ENCODE data around the gene MIB2. TPM values are rescaled to one million over a fixed set of nuclear protein-coding genes. Genes with fewer than 3 reads are reported as not detected.

The MIB2 gene
- total and polyA plus RNA-seq, 2 donors (not counting 1 experiment from before 2014, with no cell fraction given), result 7.1 to 74.3 TPM

GRCh38 chr1:1602968-1603506, 12.3 kb upstream of the MIB2 start:
- Histone ChIP-seq H3K36me3 (ENCODE audit: control insufficient read depth, insufficient read depth, low read length) (no peaks in the 10 kb centered on the region), H3K27ac (ENCODE audit: insufficient read depth, low read length) (no peak overlapping the region), H3K4me1 (ENCODE audit: control insufficient read depth, extremely low read depth, insufficient read depth, low read length) (no peaks in the 10 kb centered on the region), H3K4me2 (ENCODE audit: extremely low read depth, insufficient read depth, low read length) (no peak overlapping the region), H3K9me3 (ENCODE audit: control insufficient read depth, insufficient read depth, low read depth, low read length) (no peaks in the 10 kb centered on the region), H3K79me2 (ENCODE audit: control insufficient read depth, insufficient read depth, low read length) (no peaks in the 10 kb centered on the region), H2AFZ (ENCODE audit: low read length) (no peak overlapping the region), H3K9ac (ENCODE audit: insufficient read depth, low read length) (no peak overlapping the region), H3K4me3 (replicated peaks in 1 of 4; ENCODE audit: control extremely low read depth in 1 of 4, insufficient read depth in 1 of 4, low read depth in 3 of 4, low read length in 4 of 4) (no peak overlapping the region), H4K20me1 (ENCODE audit: control insufficient read depth, extremely low read depth, insufficient read depth, low read length) (no peaks in the 10 kb centered on the region), H3K27me3 (ENCODE audit: control insufficient read depth, insufficient read depth, low read length) (peaks cover 4% of the 10 kb centered on the region)
- no peak for TF ChIP-seq CTCF (conservative IDR thresholded peaks at IDR 0.05 in 1 of 2, IDR thresholded peaks at IDR 0.05 in 1 of 2; ENCODE audit: low read depth in 1 of 2, low read length in 2 of 2)
- no peak for TF ChIP-seq EZH2 (IDR thresholded peaks at IDR 0.05; ENCODE audit: low read length, missing control alignments)
- DNase-seq (ENCODE audit: low read depth in 2 of 2), result no peak

- no peaks in the 10 kb centered on the region for H4K20me1 ChIP-seq (ENCODE audit: control insufficient read depth, extremely low read depth, insufficient read depth, low read length)
- no peak overlapping the region for H3K27ac ChIP-seq (ENCODE audit: insufficient read depth, low read length)
- no peak for DNase-seq (ENCODE audit: low read depth in 2 of 2)
- peaks cover 4% of the 10 kb centered on the region for H3K27me3 ChIP-seq (ENCODE audit: control insufficient read depth, insufficient read depth, low read length)
- no peaks in the 10 kb centered on the region for H3K79me2 ChIP-seq (ENCODE audit: control insufficient read depth, insufficient read depth, low read length)
- H3K4me1 ChIP-seq (ENCODE audit: control insufficient read depth, extremely low read depth, insufficient read depth, low read length), result no peaks in the 10 kb centered on the region
- TF ChIP-seq CTCF (conservative IDR thresholded peaks at IDR 0.05 in 1 of 2, IDR thresholded peaks at IDR 0.05 in 1 of 2; ENCODE audit: low read depth in 1 of 2, low read length in 2 of 2) (no peak), EZH2 (IDR thresholded peaks at IDR 0.05; ENCODE audit: low read length, missing control alignments) (no peak)
- no peak overlapping the region for H2AFZ ChIP-seq (ENCODE audit: low read length)
- H3K9ac ChIP-seq (ENCODE audit: insufficient read depth, low read length), result no peak overlapping the region
- no peaks in the 10 kb centered on the region for H3K9me3 ChIP-seq (ENCODE audit: control insufficient read depth, insufficient read depth, low read depth, low read length)
- no peak overlapping the region for H3K4me2 ChIP-seq (ENCODE audit: extremely low read depth, insufficient read depth, low read length)
- no peak overlapping the region for H3K4me3 ChIP-seq (replicated peaks in 1 of 4; ENCODE audit: control extremely low read depth in 1 of 4, insufficient read depth in 1 of 4, low read depth in 3 of 4, low read length in 4 of 4)
- H3K36me3 ChIP-seq (ENCODE audit: control insufficient read depth, insufficient read depth, low read length), result no peaks in the 10 kb centered on the region
Measured at GRCh38 chr1:1603671-1604373, 11.5 kb upstream of the MIB2 start.

GRCh38 chr1:1604374-1605033, 10.8 kb upstream of the MIB2 start:
- no peak overlapping the region for H3K9ac ChIP-seq (ENCODE audit: insufficient read depth, low read length)
- H4K20me1 ChIP-seq (ENCODE audit: control insufficient read depth, extremely low read depth, insufficient read depth, low read length), result no peaks in the 10 kb centered on the region
- H2AFZ ChIP-seq (ENCODE audit: low read length), result no peak overlapping the region
- H3K79me2 ChIP-seq (ENCODE audit: control insufficient read depth, insufficient read depth, low read length), result no peaks in the 10 kb centered on the region
- no peak overlapping the region for H3K4me3 ChIP-seq (replicated peaks in 1 of 4; ENCODE audit: control extremely low read depth in 1 of 4, insufficient read depth in 1 of 4, low read depth in 3 of 4, low read length in 4 of 4)
- no peaks in the 10 kb centered on the region for H3K36me3 ChIP-seq (ENCODE audit: control insufficient read depth, insufficient read depth, low read length)
- TF ChIP-seq EZH2 (IDR thresholded peaks at IDR 0.05; ENCODE audit: low read length, missing control alignments) (no peak), CTCF (conservative IDR thresholded peaks at IDR 0.05 in 1 of 2, IDR thresholded peaks at IDR 0.05 in 1 of 2; ENCODE audit: low read depth in 1 of 2, low read length in 2 of 2) (no peak)
- H3K27ac ChIP-seq (ENCODE audit: insufficient read depth, low read length), result no peak overlapping the region
- no peak overlapping the region for H3K4me2 ChIP-seq (ENCODE audit: extremely low read depth, insufficient read depth, low read length)
- H3K9me3 ChIP-seq (ENCODE audit: control insufficient read depth, insufficient read depth, low read depth, low read length), result no peaks in the 10 kb centered on the region
- H3K4me1 ChIP-seq (ENCODE audit: control insufficient read depth, extremely low read depth, insufficient read depth, low read length), result no peaks in the 10 kb centered on the region
- H3K27me3 ChIP-seq (ENCODE audit: control insufficient read depth, insufficient read depth, low read length), result peaks cover 4% of the 10 kb centered on the region
- DNase-seq (ENCODE audit: low read depth in 2 of 2), result no peak
